ENCODE results near the gene NDUFS2.

NDUFS2 gene

DNA sequence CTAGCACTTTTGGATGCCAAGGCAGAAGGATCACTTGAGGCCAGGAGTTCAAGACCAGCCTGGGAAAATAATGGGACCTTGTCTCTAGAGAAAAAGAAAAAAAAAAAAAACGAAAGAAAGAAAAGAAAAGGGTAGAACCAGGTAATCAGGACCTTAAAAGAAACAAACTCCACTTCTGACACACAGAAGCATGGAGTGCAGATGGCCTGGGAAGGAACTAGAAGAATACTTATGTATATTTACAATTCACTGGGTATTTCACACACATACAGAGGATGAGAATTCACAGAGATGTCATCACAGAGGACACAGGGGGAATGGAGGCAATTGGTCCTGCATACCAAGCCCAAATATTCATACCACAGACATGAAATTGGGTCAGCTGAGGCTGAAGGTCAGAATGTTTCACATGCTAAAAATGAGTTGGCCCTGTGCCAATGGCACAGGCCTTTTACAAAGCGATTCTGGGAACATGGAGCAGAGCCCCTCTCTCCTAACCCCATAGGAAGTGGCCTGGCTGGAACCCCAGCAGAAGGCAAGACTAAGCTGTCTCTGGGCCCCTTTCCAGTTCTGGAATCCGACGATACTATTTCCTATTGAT lies 29.3 kb upstream of the NDUFS2 start:
- no peak for DNase-seq (ENCODE audit: low read depth)

DNA sequence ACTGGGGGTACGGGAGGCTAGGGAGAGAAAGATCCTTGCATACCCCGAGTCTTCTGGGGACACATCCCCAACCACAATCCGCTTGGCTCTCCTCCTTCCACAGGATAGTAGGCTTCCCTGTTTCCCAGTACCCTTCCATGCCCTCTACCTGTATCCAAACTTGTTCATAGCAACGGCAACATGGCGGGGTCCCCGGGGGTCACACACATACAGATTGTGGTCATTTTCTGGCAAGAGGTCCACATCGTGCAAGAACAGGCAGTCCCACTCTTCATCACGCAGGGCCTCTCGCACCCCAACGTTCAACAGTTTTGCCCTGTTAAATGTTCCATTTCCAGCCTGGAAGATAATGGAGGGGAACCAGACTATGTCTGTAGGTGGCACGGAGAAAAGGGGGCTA lies 28.5 kb upstream of the NDUFS2 start:
- no peak for DNase-seq (ENCODE audit: low read depth)

DNA sequence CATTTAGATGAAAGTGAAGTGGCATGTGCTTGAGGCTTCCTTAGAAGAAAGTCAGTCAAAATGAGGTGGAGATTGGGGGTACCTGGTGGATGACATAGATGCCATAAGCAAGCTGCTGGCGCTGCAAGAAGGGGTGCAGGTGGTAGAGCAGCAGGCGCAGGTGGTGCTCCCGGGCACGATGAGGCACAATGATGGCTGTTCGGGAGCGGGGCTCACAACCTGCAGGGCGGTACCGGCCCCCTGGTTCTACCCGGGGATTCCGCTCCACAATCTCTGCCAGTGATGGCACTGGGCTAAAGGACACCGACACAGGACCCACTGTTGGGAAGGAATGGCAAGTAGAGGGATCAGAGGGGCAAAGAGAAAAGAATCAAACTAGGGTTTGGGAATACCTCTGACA lies 27.3 kb upstream of the NDUFS2 start:
- DNase-seq (ENCODE audit: low read depth) = no peak

DNA sequence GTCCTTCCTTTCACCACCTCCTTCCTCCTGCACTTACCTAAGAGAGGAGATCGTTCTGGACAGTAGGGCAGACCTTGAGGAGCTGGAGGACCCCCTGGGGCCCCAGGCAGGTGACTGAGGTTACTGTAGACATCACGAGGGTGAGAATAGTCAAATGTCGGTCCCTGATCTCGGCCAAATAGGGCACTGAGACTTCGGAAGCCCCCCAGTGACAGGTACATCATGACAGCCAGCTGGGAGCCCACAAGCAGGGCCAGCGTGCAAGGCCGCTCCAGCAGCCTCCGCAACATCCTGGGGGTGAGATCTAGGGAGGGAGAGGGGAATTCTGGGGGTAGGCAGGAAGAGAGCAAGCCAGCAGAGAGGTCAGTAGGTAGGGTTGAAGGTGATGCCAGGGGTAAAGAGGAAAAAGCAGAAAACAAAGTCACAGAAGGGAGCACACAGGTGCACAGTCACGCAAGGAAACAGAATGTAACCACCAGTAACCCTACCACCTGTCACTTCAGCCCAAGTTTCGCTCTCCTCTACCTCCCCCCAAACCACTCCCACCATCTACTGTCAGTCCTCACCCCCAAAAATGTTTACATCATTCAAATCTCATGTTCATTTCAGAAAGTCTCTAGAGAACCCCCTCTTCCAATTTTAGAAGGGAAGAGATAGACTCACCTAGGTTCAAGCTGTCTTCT lies 26.3 kb upstream of the NDUFS2 start:
- no peak for DNase-seq (ENCODE audit: low read depth)

DNA sequence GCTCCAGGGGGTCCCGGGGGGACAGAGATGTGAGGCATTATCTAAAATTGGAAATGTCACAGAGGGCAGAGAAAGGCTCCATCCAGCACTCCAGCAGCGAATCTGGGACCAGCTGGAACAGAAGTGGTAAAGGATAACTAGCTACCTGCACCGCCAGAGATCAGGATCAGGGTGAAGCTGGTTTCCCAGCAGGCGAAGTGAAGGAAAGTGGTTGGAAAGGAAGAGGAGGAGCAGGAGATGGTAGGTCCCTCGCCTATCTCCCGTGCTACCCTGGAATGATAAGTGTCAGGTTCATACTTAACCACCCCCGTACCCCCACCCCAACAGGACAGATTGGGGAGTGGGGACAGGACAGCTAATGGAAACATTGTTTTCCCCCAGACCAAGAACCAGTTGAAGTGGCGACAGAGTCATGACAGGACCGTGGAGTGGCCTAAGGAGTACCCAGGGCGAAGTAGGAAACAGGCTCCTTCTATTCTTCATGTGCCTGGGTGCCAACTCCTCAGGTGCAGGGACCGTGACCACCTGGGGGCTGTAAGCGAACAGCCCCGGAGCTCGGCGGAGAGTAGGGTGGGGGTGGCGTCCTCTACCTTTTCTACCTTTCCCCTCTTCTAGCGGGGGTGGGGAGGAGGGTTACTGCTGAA lies 25.6 kb upstream of the NDUFS2 start:
- DNase-seq (ENCODE audit: low read depth) = no peak

DNA sequence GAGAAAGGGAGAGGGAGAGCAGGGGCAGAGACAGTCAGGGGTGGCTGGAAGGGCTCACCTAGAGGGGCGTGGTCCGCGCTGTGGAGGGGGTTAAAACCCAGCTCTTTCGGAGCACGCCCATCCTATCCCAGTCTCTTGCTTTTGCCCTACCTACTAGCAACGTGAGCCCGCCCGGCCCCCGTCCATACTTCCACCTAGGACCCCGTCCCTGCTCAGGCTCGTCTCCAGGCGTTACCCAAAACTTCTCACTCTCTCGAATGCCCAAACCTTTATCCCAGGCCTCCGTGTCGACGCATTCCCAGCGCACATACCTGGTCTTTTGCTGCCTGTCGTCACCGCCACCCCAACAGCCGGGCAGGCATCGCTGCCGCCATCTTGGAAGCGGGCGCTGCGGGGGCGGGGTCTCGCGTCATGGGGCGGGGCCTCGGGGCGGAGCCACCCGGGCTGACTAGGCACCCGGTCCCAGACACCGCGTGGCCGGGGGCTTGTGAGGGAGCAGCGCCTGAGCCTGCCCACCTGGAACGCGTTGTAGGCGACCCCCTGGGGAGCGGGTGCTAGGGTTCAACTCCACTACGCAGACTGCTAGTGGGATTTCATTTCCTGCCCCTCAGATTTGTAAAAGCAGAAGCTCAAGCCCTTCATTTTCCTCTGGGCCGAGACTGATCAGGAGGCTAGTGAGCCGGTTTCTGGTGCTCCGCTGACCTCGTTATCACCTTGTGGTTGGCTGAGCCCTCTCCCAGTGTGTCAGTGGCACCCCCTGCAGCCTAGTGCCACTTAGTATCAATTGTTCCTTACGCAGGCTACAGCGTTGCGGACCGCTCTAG lies 24.8 kb upstream of the NDUFS2 start, which contains the start of gene B4GALT3:
Gene B4GALT3 (minus strand): TSS at position 396 of the 824 bp plus-strand sequence. CDS start 1,447 bp downstream, outside the sequence.
- peak; percentile 94 for DNase-seq (ENCODE audit: low read depth)

DNA sequence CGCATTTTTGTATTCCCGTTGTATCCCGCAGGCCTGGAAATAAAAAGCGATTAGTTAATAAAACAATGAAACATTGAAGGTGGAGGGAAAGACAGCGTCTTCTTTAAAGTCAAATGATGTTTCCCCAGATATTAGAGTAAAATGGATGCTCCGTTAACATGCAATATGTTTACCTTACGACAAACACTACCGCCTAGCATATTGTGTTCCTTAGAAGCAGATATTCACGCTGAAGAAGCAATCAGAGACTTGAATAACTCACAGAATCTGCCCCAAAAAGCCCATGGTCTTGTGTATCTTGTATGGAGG lies 24.3 kb upstream of the NDUFS2 start:
- DNase-seq (ENCODE audit: low read depth) = no peak

DNA sequence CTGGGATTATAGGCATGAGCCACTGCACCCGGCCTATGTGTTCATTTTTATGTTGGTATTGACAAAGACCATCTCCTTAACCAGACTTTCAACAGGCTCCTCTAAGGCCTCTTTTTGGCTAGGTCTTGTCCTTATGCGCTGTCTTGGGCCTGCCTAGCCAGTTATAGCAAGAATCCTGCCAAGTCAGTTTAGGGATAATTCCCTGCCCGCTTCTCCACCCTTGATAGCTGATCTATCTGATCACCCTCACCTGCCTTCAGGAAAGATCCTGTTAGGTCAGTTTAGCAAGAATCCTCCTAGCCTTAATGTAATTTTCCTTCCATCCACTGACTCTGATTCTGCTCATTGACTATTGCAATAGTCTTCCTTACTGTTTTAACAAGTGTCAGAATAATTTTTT lies 22.5 kb upstream of the NDUFS2 start:
- no peak for DNase-seq (ENCODE audit: low read depth)

DNA sequence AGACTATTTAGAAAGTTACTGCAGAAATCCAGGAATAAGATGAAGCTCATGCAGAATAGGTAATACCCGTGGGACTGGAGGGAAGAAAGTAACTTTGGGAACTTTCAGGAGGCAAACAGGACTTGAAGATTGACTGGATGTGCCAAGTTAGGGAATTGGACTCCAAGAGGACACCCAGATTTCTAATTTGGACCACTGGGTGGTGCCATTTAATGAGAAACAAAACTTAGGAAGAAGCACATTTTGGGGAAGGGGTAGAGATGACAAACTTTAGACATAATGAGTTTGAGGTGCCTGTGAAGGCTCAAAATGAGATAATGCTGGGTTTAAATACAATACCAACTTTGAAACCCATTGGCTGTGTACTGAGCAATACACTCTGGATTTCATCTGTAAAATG lies 21.5 kb upstream of the NDUFS2 start:
- no peak for DNase-seq (ENCODE audit: low read depth)

DNA sequence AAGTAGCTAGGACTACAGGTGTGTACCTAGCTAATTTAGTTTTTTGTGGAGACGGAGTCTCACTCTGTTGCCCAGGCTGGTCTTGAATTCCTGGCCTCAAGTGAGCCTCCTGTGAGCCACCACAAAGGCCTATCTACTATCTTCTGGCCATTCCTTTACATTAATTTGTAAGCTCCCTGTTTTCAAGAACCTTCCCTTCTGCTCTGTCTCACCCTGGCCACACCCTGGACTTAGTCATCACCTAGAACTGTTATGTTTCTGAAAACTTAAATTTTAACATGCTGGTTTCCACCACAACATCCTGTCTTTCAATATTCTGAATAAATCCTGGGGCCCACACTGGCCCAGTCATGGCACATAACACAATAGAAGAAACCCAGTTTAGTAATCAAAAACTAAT lies 20.0 kb upstream of the NDUFS2 start:
- DNase-seq (ENCODE audit: low read depth) = peak; percentile 62

DNA sequence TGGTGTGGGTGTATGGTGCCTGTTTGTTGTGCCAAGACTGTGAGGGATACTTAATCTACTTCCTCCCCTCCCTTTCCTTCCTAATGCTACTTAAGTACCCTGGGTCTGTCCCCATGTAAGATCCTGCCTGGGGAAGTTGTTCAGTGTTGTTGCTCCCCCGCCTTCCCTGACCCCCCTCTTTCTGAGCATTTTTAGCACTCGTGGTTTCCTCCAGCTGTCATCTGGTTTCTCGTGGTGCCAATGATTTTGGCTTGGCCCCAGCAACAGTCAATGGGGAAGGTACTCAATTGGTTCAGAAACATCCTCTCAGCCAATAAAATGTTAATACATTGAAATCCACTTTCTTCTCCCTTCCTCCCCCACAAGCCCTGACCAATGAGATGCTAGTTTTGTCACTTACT lies 16.9 kb upstream of the NDUFS2 start:
- DNase-seq (ENCODE audit: low read depth) = peak; percentile 61

DNA sequence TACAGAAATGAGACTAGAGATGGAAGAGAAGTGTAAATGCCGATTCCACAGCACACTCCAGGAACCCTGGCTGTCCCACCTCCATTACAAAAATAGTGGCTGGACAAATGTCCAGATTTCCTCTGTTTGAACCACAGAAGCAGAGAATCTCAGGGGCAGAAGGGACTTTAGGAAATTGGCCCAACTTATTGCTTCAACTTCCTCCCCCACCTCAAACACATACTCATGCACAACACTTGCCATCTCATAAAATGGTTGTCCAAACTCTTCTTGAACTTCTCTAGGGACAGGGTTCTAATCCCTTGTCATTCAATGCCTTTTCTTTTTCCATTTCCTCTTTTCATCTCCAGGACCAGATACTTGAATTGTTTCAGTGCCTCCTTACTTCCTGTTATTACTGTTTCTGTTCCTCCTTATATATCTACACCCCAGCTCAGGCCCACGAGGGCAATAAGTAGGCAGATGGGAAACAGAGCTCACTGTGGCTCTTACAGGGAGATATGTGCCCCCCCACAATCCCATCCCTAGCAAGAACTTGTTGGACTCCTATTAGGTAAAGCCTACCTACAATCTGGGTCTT lies 16.3 kb upstream of the NDUFS2 start:
- no peak for DNase-seq (ENCODE audit: low read depth)

DNA sequence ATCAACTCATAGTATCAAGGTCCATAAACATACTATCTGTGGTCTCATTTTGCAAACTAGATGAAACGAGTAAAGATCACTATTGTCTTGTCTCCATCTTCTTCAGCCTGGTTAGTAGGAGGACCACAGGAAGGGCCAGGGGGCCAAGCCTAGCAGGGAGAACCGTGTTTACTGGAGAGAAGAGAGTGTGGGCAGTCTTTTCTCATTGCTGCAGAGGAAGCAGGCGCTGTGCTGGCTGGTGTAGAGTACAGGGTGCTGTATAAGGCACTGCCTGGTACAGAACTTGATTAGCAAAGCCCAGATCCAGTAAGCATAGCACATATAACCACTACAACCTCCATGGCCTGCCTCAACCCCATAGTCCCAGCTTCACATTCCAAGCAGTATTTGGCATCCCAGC lies 14.9 kb upstream of the NDUFS2 start:
- DNase-seq (ENCODE audit: low read depth) = no peak

DNA sequence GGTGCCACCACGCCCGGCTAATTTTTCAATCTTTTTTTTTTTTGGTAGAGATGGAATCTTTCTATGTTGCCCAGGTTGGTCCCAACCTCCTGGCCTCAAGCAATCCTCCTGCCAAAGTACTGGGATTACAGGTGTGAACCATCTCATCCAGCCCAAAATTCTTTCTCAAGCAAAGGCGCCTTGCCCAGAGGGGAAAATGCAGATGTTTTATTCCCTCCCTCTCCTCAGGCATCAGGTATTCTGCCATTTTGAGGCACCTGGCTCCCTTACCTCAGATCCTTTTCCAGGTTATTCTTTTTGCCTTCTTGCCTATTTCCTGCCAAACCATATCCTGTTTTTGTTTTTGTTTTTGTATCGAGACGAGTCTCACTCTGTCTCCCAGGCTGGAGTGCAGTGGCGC lies 13.8 kb upstream of the NDUFS2 start:
- DNase-seq (ENCODE audit: low read depth) = no peak

DNA sequence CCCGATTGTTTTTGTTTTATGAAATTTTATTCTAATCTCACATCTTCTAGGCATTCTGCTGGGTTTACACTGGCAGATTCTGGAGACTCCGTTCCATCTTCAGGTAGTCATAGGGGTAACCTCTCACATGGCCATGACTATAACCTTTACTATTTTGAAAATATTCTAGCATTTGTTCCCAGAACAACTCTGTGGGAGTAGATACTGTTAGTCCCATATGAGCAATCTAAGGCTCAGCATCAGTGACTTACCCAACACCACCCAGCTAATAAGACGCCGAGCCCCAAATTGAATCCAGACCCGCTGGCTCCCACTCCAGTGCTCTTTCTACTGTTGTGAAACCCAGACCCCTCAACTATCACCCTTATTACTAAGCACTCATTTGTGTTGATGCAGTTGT lies 13.1 kb upstream of the NDUFS2 start:
- no peak for DNase-seq (ENCODE audit: low read depth)

DNA sequence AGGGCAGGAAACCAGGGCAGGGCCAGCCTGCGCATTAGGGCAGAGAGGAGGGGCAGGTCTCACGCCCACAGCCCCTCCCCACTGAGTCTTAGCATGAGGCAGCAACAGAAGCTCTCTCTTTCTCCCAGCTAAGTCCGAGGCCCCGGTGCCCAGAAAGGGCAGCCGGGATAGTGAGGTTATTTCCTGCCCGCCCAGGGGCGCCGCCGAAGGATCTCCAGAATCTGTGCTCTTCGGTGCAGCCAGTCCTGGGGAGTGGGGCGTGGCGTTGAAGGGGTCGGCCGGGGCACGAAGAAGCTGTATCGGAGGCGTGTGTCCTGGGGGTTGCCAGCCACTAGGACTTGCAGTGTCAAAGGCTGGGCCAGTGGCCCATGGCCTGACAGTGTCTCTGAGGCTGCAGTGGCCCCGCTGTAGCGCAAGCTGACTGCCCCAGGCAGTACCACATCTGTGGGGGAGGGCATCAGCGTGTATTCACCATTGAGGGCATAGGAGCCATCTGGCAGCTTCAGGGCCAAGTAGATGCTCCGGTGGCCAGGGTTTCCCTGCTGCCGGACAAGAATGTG lies 11.1 kb upstream of the NDUFS2 start:
- DNase-seq (ENCODE audit: low read depth) = no peak

DNA sequence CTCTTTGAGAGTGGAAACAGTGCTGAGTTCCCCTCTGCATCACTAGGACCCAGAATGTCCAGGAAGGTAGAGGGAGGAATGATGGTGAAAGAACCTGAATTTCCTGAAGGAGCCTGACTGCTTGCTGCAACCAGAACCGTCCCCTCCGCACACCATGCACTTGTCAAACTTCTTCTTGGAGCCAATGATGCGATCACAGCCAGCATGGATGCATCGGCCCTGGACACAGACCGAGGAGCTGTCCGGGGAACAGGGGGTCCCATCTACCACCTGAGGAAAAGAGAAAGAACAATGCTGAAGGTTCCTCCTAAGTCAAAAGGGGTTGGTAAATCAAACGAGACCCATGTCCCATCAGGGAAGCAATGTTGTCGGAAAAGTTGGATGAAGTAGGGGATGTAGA lies 10.2 kb upstream of the NDUFS2 start:
- no peak for DNase-seq (ENCODE audit: low read depth)

DNA sequence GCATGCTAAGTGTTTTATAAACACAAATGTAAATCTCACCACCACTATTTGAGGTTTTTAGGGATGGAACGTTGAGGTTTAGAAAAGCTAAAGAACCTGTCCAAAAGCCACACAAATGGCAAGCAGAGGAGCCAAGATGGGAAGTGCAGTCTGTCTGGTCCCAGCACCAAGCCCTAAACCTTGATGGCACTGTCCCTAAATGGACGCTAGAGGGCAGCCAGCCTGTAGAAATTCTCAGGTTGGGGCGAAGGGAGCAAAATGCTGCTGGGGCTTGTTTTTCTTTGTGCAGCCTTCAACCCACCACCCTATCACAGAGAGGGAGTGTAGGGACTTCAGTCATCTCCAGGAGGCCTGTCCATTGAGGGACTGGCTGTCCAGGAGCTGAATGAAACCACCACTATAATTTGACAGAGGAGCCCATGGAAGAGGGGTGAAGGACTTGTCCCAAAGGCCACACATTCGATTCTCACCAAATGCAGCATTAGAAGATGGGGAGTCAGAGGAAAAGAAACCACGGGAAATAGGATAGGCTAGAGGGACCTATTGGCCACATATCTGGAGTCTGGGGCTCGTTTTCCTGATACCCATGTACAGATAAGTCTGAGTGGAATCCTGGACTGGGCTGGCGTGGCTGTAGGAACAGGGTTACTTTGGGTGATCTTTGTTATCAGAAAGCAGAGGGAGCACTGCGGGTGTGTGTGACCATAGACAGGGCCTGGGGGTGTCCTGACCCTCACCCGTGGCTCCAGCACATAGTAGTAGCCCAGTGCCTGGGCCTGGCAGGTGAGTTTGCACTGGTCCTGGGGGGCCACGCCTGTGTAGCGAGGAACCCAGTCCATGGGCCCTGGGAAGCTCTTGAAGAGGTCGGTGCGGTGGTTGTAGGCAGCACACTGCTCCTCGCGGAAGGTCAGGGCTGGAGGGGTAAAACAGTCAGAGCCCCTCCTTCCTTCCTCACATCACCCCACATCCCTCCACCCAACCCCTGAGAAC lies 9.4 kb upstream of the NDUFS2 start:
- DNase-seq (ENCODE audit: low read depth) = peak; percentile 57

DNA sequence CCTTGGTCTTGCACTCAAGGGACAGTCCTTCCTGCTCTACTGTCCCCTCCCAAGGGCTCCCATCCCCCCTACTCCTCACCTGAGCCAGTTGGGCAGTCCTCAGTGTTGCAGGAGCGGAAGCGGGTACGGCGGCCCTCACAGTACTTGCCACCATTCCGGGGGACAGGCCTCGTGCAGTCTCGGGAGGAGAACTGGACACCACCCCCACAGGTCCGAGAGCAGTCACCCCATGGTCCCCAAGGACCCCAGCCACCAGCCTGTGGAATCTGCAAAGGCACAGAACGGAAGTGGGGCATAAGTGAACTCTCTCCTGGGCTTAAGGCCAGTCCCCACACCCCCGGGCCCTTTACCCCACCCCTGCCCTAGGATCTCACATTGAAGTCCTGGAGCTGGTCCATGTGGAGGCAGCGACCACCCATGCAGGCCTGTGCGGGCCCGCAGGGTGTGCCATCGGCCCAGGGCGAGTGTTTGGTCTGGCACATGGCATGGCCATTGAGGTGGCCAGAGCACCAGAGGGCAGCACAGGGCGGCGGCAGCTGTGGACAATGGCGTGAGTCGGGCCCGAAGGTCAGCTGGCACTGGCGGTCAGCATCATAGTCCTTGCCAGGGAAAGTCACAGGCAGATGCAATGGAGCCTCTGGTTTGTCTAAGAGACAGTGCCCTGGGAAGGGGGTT lies 8.5 kb upstream of the NDUFS2 start:
- no peak for DNase-seq (ENCODE audit: low read depth)

DNA sequence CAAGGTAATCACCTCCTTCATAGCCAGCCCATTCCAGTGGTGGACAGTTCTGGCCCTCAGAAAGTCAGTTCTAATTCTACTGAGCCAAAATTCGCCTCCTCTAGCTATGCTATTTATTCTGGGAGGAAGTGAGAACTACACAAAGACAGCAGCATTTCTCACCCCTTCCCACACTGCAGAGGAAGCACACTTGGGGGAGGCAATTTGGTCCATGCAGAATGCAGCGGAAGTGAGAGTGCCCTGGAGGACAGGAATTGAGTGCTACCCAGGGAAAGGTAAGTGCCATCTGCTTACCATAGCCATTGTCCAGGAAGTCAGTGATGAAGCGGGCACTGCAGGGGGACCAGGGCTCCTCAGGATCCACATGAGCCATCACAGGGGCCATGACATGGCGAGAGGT lies 7.0 kb upstream of the NDUFS2 start:
- DNase-seq (ENCODE audit: low read depth) = no peak
